Trophoblast cell (in vitro differentiated cells and primary cell): Measurements from ENCODE around the gene PDGFRA.

ENCODE experiments used
- DNase-seq, 2 donors: peaks; one replicate each; pipeline ENCODE4 v3.0.0-alpha.2; 2016
- H2AFZ ChIP-seq: 2 replicates; pipeline ENCODE4 v1.6.1; 2013; ENCODE audit warnings: low read length, moderate library complexity, mild to moderate bottlenecking; ENCODE audit not compliant: insufficient read depth, poor library complexity
- H2AK5ac ChIP-seq: 2 replicates; pipeline ENCODE4 v1.6.1; 2013; ENCODE audit warnings: mild to moderate bottlenecking, low read length
- H2BK120ac ChIP-seq: 2 replicates; pipeline ENCODE4 v1.6.1; 2013; ENCODE audit warnings: low read length, mild to moderate bottlenecking, moderate library complexity; ENCODE audit not compliant: insufficient read depth, poor library complexity
- H2BK12ac ChIP-seq: 2 replicates; pipeline ENCODE4 v1.6.1; 2013; ENCODE audit warnings: mild to moderate bottlenecking, low read length, moderate library complexity
- H2BK5ac ChIP-seq: 2 replicates; pipeline ENCODE4 v1.6.1; 2013; ENCODE audit warnings: low read length, low read depth, moderate library complexity, mild to moderate bottlenecking; ENCODE audit not compliant: poor library complexity
- H3K14ac ChIP-seq: 2 replicates; pipeline ENCODE4 v1.6.1; 2013; ENCODE audit warnings: mild to moderate bottlenecking, low read length
- H3K18ac ChIP-seq: 2 replicates; pipeline ENCODE4 v1.6.1; 2013; ENCODE audit warnings: mild to moderate bottlenecking, low read length
- H3K23ac ChIP-seq: 2 replicates; pipeline ENCODE4 v1.6.1; 2013; ENCODE audit warnings: low read length
- H3K27ac ChIP-seq: 2 replicates; pipeline ENCODE4 v1.5.1; 2013; ENCODE audit warnings: low read depth, mild to moderate bottlenecking, inconsistent platforms, low read length, moderate library complexity
- H3K27me3 ChIP-seq: 2 replicates; pipeline ENCODE4 v1.6.1; 2013; ENCODE audit warnings: inconsistent platforms, mild to moderate bottlenecking, low read length, moderate library complexity; ENCODE audit not compliant: insufficient read depth
- H3K36me3 ChIP-seq, 2 experiments: 1 replicate in 1 of 2; 2 replicates in 1 of 2; pipeline ENCODE4 v1.6.1; 2013; ENCODE audit warnings: low read length in 2 of 2, mild to moderate bottlenecking in 2 of 2, moderate library complexity in 1 of 2; ENCODE audit not compliant: insufficient read depth in 2 of 2, control insufficient read depth in 1 of 2
- H3K4ac ChIP-seq: 2 replicates; pipeline ENCODE4 v1.6.1; 2013; ENCODE audit warnings: low read depth, mild to moderate bottlenecking, low read length, moderate library complexity
- H3K4me1 ChIP-seq, 2 experiments: 1 replicate in 1 of 2; 2 replicates in 1 of 2; pipeline ENCODE4 v1.6.1; 2013; ENCODE audit warnings: low read length in 2 of 2, mild to moderate bottlenecking in 2 of 2, moderate library complexity in 1 of 2; ENCODE audit not compliant: insufficient read depth in 2 of 2, control insufficient read depth in 1 of 2
- H3K4me2 ChIP-seq: 2 replicates; pipeline ENCODE4 v1.6.1; 2013; ENCODE audit warnings: inconsistent platforms, mild to moderate bottlenecking, low read length, moderate library complexity
- H3K4me3 ChIP-seq: 2 replicates; pipeline ENCODE4 v1.5.1; 2013; ENCODE audit warnings: mild to moderate bottlenecking, low read depth, low read length, inconsistent platforms
- H3K79me1 ChIP-seq: one replicate; pipeline ENCODE4 v1.6.1; 2013; ENCODE audit warnings: low read length
- H3K79me2 ChIP-seq: 2 replicates; pipeline ENCODE4 v1.6.1; 2013; ENCODE audit warnings: low read length, mild to moderate bottlenecking; ENCODE audit not compliant: control insufficient read depth, insufficient read depth, poor library complexity
- H3K9ac ChIP-seq: 2 replicates; pipeline ENCODE4 v1.6.1; 2013; ENCODE audit warnings: mild to moderate bottlenecking, low read length
- H3K9me3 ChIP-seq: 2 replicates; pipeline ENCODE4 v1.6.1; 2013; ENCODE audit warnings: low read depth, mild to moderate bottlenecking, control low read depth, inconsistent platforms, low read length; ENCODE audit not compliant: insufficient read depth
- H4K12ac ChIP-seq: 2 replicates; pipeline ENCODE4 v1.6.1; 2013; ENCODE audit warnings: low read depth, mild to moderate bottlenecking, low read length, moderate library complexity
- H4K8ac ChIP-seq: 2 replicates; pipeline ENCODE4 v1.6.1; 2013; ENCODE audit warnings: low read depth, mild to moderate bottlenecking, low read length, moderate library complexity
- H4K91ac ChIP-seq: one replicate; pipeline ENCODE4 v1.6.1; 2013; ENCODE audit warnings: low read depth, mild to moderate bottlenecking, low read length, moderate library complexity
- WGBS: extraction: QIAGEN DNeasy Blood & Tissue Kit; methylation state at CpG from one replicate; pipeline ENCODE4 v1.1.7; 2013; ENCODE audit warnings: missing lambda C conversion rate; ENCODE audit not compliant: insufficient read length, insufficient coverage; ENCODE audit errors: extremely low coverage; 5-methylcytosine and 5-hydroxymethylcytosine counted together

Gene PDGFRA

DNA sequence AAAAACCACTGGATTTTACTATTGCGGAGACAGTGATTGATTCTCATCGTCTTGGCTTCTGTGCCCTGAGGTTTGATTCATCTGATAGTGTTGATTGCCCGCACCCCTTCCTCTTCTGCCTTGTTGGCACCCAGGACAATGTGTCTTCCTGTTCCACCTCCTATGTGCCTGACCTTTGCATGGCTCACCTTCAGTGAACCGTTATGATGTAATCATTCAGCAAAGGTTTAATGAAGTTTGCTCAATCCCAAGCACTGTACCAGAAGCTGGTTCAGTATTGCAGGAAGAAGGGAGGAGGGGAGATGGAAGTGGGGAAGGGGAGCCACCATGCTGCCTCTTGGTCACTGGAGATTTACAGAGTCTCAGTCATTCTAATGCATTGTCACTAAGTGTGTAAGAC is 36.3 kb downstream of the PDGFRA start:
- no peak for DNase-seq

DNA sequence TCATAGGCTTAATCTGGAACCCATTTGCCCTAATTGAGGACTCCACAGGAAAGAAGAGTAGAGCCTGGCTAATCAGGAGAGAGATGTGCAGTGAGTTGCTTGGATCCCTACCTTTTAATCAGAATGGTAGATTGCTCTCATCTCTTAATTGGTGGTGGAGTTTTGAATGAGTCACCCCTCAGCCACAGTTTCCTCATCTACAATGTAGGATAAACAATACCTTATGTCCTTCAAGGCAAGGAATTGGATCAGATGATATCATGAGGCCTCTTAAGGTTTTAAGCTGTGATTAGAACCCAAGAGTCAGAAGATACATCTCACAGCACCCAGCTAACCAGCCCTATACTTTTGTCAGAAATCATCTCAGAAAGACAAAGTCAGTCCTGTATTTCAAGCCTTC is 39.1 kb downstream of the PDGFRA start:
- no peak for DNase-seq
- no peak overlapping the region for H3K9ac ChIP-seq
- no peak overlapping the region for H2BK5ac ChIP-seq
- H3K4me3 ChIP-seq: no peak overlapping the region
- H3K79me2 ChIP-seq: no peaks in the 10 kb centered on the region
- H3K18ac ChIP-seq: no peak overlapping the region
- no peak overlapping the region for H3K23ac ChIP-seq
- no peak overlapping the region for H3K27ac ChIP-seq
- no peak overlapping the region for H2AK5ac ChIP-seq
- H4K8ac ChIP-seq: no peak overlapping the region
- H3K9me3 ChIP-seq: no peaks in the 10 kb centered on the region
- no peak overlapping the region for H3K4me2 ChIP-seq
- H4K12ac ChIP-seq: no peak overlapping the region
- H3K27me3 ChIP-seq: no peaks in the 10 kb centered on the region
- H3K36me3 ChIP-seq: peaks cover 14 to 39% of the 10 kb centered on the region in 2 experiments
- no peak overlapping the region for H2BK120ac ChIP-seq
- no peaks in the 10 kb centered on the region for H3K4me1 ChIP-seq
- no peak overlapping the region for H3K4ac ChIP-seq
- no peak overlapping the region for H2AFZ ChIP-seq
- no peak overlapping the region for H2BK12ac ChIP-seq
- H3K14ac ChIP-seq: no peak overlapping the region
- no peaks in the 10 kb centered on the region for H3K79me1 ChIP-seq
- H4K91ac ChIP-seq: no peak overlapping the region

More for the DNA sequence above, 36.3 kb downstream of the PDGFRA start:
- Histone ChIP-seq H2BK5ac (no peak overlapping the region), H3K79me1 (no peaks in the 10 kb centered on the region), H3K79me2 (no peaks in the 10 kb centered on the region), H3K18ac (no peak overlapping the region), H3K4me1 (no peaks in the 10 kb centered on the region), H3K14ac (no peak overlapping the region), H3K4ac (no peak overlapping the region), H3K9me3 (no peaks in the 10 kb centered on the region), H3K4me3 (no peak overlapping the region), H3K36me3 (peaks cover 13 to 29% of the 10 kb centered on the region in 2 experiments), H4K12ac (no peak overlapping the region), H2BK12ac (no peak overlapping the region), H3K27me3 (no peaks in the 10 kb centered on the region), H3K9ac (no peak overlapping the region), H3K23ac (no peak overlapping the region), H3K27ac (no peak overlapping the region), H4K8ac (no peak overlapping the region), H3K4me2 (no peak overlapping the region), H4K91ac (no peak overlapping the region), H2AK5ac (no peak overlapping the region), H2AFZ (no peak overlapping the region), H2BK120ac (no peak overlapping the region)
- WGBS: no CpG with 5 or more reads among the region's 4 CpGs

DNA sequence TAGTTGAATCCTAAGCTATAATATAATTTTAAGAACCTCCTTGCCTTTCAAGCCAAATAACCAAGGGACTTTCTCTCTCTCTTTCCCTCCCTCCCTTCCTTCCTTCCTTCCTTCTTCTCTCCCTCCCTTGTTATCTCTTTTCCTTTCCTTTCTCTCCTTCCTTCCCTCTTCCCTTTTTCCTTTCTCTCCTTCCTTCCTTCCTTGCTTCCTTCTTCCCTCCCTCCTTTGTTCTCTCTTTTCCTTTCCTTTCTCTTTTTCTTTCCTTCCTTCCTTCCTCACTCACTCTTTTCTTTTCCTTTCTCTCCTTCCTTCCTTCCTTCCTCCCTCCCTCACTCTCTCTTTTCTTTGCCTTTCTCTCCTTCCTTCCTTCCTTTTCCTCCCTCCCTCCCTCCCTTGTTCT is 42.4 kb downstream of the PDGFRA start:
- no peak overlapping the region for H2BK12ac ChIP-seq
- no peak overlapping the region for H3K4me2 ChIP-seq

DNA sequence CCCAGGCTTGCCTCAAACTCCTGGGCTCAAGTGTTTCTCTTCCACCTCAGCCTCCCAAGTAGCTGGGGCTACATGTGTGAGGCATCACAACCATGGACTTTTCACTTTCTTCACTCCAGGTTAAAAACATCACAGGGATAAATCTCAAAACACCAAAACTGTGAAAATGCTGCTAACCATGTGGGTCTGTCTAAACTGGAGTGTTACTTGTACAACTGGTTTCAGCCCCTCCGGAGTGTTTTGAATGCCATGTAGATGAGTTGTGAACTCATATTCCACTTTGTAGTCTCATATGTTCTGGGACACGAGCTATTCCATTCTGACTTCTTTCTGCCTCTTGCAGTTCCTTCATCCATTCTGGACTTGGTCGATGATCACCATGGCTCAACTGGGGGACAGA is 43.0 kb downstream of the PDGFRA start:
- Histone ChIP-seq H2BK120ac (no peak overlapping the region), H3K4me2 (no peak overlapping the region), H2AK5ac (no peak overlapping the region), H3K9me3 (no peaks in the 10 kb centered on the region), H3K79me2 (no peaks in the 10 kb centered on the region), H4K12ac (no peak overlapping the region), H2AFZ (no peak overlapping the region), H3K14ac (no peak overlapping the region), H3K4ac (no peak overlapping the region), H3K23ac (no peak overlapping the region), H4K91ac (no peak overlapping the region), H3K79me1 (no peaks in the 10 kb centered on the region), H2BK12ac (no peak overlapping the region), H3K9ac (no peak overlapping the region), H3K27ac (no peak overlapping the region), H2BK5ac (no peak overlapping the region), H3K4me3 (no peak overlapping the region), H3K4me1 (no peaks in the 10 kb centered on the region), H3K18ac (no peak overlapping the region), H3K27me3 (no peaks in the 10 kb centered on the region), H4K8ac (no peak overlapping the region), H3K36me3 (peaks cover 18 to 49% of the 10 kb centered on the region in 2 experiments)
- WGBS: no CpG with 5 or more reads among the region's 3 CpGs
- DNase-seq: peak; percentile 72 to 93

More for the DNA sequence above, 42.4 kb downstream of the PDGFRA start:
- Histone ChIP-seq H3K9ac (no peak overlapping the region), H2BK120ac (no peak overlapping the region), H3K4me3 (no peak overlapping the region), H3K18ac (no peak overlapping the region), H3K4ac (no peak overlapping the region), H3K9me3 (no peaks in the 10 kb centered on the region), H4K91ac (no peak overlapping the region), H4K8ac (no peak overlapping the region), H2BK5ac (no peak overlapping the region), H2AK5ac (no peak overlapping the region), H3K4me1 (no peaks in the 10 kb centered on the region), H3K14ac (no peak overlapping the region), H3K79me1 (no peaks in the 10 kb centered on the region), H3K36me3 (peaks cover 16 to 47% of the 10 kb centered on the region in 2 experiments), H3K27me3 (no peaks in the 10 kb centered on the region), H4K12ac (no peak overlapping the region), H2AFZ (no peak overlapping the region), H3K27ac (no peak overlapping the region), H3K79me2 (no peaks in the 10 kb centered on the region), H3K23ac (no peak overlapping the region)
- DNase-seq: no peak
